C4-2B (cell line): ENCODE measurements around the gene COL12A1.
A peak's percentile ranks its signal among the peaks of the same experiment; 100 is the strongest.

ENCODE experiments used
- H3K27ac ChIP-seq: fragments of 450-650 bp; 2 replicates; pipeline ENCODE4 v1.5.1; 2017
- ZFX ChIP-seq: fragments of 450-650 bp; IDR thresholded peaks from 2 replicates; pipeline ENCODE4 v1.6.1; 2017
- TF ChIP-seq, protein P1 (sequence below): fragments of 450-650 bp; conservative IDR thresholded peaks from 2 replicates; pipeline ENCODE4 v1.5.1; 2017; ENCODE audit warnings: mild to moderate bottlenecking

Gene COL12A1

DNA sequence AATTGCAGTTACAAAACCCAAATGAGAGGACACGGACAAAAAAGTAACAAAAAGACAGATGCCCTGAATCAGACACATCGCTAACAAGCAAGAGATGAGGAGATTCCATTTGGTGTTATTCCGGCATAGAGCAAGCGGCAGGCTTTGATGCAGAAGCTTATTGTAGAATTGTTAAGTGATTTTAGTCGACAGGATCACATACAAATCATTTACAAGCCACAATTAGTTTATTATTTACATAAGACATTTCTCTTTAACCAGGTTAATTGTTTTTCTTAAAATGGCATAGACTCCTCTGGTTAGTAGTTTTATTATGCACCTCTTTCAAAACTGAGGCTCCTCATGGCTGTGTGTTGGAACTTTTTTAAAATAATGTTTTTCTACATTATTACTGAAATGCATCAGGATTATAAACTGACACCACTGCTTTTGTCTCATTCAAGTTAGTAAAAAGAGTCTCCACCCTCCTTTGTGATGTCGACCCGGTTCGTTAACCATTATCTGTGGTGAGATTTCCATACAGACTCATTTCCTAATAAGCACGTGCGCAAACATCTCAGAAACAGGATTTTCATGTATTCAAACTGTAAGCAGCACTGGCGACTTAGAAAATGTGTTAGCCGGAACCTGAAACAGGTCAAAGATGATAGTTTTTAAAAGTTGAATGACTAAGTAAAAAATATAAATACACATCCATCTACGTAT lies 119.8 kb downstream of the COL12A1 start:
- H3K27ac ChIP-seq: no peak overlapping the region
- TF ChIP-seq ZFX: no peak
- TF ChIP-seq, protein P1, sequence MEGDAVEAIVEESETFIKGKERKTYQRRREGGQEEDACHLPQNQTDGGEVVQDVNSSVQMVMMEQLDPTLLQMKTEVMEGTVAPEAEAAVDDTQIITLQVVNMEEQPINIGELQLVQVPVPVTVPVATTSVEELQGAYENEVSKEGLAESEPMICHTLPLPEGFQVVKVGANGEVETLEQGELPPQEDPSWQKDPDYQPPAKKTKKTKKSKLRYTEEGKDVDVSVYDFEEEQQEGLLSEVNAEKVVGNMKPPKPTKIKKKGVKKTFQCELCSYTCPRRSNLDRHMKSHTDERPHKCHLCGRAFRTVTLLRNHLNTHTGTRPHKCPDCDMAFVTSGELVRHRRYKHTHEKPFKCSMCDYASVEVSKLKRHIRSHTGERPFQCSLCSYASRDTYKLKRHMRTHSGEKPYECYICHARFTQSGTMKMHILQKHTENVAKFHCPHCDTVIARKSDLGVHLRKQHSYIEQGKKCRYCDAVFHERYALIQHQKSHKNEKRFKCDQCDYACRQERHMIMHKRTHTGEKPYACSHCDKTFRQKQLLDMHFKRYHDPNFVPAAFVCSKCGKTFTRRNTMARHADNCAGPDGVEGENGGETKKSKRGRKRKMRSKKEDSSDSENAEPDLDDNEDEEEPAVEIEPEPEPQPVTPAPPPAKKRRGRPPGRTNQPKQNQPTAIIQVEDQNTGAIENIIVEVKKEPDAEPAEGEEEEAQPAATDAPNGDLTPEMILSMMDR: no peak

DNA sequence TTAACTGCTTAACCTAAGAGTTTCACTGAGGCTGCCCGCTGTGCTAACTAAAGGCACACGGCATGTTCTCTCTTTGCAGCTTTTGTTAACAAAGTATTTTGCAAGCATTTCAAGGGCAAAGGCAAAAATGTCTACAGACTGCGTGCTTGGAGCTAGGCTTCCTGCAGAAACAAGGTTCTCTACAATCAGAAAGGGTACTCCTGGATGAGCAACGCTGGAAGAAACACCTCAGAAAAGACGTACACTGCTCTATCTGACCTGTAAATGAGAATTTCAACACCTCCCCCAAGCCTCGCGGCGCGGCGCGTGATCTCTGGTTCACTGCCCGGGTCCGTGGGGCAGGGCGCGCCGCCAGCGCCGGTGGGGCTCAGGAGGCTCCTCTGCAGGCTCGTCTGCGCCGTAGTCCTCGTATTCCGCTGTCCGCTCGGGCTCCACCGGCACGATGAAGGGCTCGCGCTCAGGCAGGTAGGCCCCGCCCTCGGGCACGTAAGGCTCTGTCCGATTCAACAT lies 120.9 kb downstream of the COL12A1 start:
- TF ChIP-seq, protein P1: no peak
- no peak for TF ChIP-seq ZFX
- no peak overlapping the region for H3K27ac ChIP-seq

DNA sequence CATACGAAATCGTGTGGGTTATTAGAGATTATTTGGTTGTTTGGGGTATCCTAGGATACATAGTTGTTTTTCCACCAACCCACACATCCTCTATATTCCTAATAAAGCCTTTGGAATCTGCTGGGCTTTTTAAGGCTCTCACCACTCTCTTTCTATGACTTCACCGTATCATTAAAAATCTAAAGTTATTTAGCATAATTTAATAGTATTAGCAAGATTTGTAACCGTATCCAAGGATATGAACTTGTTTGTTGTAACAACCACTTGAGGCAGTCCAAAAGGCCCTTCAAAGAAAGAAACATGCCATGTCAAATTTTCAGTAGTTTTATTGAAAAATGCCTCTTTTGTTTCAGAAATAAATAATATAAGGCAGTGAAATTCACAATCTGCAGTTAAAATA lies 121.8 kb downstream of the COL12A1 start:
- H3K27ac ChIP-seq: no peak overlapping the region
- TF ChIP-seq, protein P1: no peak
- no peak for TF ChIP-seq ZFX

DNA sequence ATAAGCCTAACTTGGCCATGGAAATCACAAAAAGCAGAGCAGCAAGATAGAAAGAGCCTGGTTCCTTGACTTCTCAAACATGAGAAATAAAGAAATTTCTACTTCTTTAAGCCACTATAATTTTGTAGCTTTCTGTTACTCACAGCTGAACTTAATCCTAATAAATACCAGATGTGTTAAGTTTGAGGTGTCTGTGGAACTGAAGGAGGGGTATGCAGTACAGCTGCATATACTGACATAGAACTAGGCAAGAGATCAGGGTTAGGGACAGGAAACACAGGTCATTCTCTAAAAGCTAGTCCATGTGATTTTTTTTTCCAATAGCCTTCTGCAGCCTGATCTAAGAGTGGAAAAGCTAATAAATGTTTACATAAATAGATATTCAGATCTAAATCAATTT lies 123.9 kb downstream of the COL12A1 start:
- TF ChIP-seq ZFX: no peak
- no peak overlapping the region for H3K27ac ChIP-seq

DNA sequence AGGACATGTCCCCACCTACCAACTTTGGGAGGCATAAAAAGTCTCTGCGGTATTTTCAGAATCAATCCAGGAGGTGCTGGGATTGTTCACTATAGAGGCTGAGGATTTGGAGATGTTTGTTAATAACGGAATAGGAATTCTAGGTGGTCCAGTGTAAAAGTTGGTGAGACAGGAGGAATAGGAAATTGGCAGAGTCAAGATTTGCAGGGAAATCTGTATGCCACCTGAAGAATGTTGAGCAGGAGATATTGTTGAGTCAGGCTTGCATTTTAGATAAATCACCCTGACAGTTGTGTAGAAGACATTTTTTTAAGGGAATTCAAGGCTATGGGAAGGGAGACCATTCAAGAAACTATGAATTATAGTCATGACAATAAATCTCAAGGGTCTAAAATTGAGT lies 124.8 kb downstream of the COL12A1 start:
- H3K27ac ChIP-seq: no peak overlapping the region
- TF ChIP-seq, protein P1: no peak
- TF ChIP-seq ZFX: no peak

DNA sequence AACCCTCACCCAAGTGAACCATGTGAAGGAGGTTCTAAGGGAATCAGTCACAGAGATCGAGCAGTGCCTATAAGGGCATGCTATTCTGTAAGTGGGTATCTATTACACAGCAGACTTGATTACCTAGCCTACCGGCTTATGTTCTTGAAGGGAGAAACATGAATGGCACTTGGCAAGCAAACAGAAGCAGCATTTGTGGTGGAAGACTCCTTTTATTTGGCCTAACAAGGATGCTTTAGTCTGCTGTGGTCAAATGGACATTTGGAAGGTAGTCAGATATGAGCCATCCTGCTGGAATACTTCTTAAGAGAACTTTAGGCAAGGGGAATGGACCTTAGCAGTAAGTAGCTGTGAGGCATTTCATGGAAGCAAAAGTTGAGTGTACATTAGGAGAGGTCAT lies 126.3 kb downstream of the COL12A1 start:
- no peak for TF ChIP-seq ZFX
- TF ChIP-seq, protein P1: no peak
- no peak overlapping the region for H3K27ac ChIP-seq

DNA sequence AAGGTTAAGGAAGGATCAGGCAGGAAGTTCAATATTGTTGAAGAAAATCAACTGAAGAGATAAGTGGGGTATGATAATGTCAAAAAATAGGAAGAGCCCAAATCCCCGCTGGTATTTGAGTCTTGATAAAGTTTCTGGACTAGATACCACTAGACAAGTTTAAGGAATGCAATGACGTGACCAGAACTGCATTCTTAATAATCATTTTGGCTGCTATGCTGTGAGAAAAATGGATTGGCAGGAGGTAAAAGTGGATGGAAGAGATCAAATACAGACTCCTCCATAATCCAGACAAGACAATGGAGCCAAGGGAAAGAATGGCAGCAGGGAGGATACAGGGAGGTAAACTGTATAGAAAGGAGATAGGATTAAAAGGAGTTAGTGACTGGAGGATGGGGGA lies 128.2 kb downstream of the COL12A1 start:
- no peak for TF ChIP-seq ZFX
- TF ChIP-seq, protein P1: no peak
- no peak overlapping the region for H3K27ac ChIP-seq

DNA sequence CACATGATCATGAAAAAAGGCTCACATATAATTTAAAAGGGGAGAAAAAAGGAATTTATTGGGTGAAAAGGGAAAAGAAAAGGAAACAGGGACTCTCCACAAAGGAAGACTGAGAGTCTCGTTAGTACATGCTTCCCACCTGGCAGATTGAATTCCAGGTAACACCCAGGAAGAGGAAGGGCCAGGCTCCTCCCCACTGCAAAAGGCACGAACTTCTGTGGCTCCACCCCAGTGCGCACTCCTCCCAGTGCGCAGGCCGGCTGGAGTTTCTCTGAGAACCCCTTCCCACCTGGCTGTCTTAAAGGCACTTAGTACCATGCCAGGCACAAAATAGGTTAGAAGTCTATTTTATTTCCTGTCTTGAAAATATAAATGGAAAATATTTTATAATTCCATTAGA lies 129.8 kb downstream of the COL12A1 start:
- peak overlapping the region; percentile 30; the same call in 1 of the 2 replicates for H3K27ac ChIP-seq
- TF ChIP-seq, protein P1: no peak
- TF ChIP-seq ZFX: no peak
